Measurements from ENCODE around the gene LIPK.
A peak's percentile ranks its signal among the peaks of the same experiment; 100 is the strongest.
"Not testable (repeated sequence)": the region's sequence is repeated elsewhere in the genome, so short reads cannot be mapped to it uniquely, and the experiment has no call there.

The LIPK gene

DNA sequence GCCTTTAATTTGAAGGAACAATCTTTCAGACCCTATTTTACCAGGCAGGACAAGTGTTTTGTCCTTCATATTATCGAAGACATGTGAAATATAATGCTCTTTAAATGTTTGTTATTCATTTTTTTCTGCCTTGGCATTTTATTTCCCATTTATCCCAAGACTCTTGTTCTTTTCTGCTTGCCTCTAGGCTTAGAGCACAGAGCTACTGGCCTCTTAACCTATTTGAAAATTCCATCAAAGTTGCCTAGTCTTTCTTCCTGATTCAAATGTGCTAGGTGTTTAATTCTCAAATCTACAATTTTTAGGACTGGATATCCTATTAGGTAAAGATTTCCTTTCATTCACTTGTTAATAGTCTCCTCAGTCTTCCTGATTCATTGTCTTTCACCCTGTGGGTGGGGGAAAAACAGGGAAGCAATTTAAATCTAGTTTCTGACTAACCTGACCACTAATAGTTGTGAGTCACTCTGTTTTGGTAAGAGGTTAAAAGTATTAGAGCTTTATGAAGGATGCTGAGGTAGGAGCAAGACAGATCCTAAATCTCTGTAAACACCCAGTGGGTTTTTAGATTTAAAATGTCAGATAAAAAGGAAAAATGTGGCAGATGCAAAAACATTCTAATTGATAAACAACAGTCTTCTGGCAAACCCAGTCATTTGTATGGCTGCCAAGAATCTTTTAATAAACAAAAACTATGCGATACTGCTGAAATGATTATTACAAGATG lies 1.5 kb downstream of the LIPK start:
- TF ChIP-seq, protein P1, sequence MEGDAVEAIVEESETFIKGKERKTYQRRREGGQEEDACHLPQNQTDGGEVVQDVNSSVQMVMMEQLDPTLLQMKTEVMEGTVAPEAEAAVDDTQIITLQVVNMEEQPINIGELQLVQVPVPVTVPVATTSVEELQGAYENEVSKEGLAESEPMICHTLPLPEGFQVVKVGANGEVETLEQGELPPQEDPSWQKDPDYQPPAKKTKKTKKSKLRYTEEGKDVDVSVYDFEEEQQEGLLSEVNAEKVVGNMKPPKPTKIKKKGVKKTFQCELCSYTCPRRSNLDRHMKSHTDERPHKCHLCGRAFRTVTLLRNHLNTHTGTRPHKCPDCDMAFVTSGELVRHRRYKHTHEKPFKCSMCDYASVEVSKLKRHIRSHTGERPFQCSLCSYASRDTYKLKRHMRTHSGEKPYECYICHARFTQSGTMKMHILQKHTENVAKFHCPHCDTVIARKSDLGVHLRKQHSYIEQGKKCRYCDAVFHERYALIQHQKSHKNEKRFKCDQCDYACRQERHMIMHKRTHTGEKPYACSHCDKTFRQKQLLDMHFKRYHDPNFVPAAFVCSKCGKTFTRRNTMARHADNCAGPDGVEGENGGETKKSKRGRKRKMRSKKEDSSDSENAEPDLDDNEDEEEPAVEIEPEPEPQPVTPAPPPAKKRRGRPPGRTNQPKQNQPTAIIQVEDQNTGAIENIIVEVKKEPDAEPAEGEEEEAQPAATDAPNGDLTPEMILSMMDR (conservative IDR thresholded peaks at IDR 0.05; ENCODE audit: low read depth) = no peak
- ChIA-PET POLR2A (ENCODE audit: low non-redundant PET) (no interaction called here), CTCF (interaction anchor here (0.6 to 1.3 kb wide), 5 partner anchors 20 to 1364 kb away, joined by 3 to 4 read pairs (median 4); no protein-coding TSS in a partner anchor)
- DNase-seq (ENCODE audit: low spot score) = peak; percentile 81
- H3K27ac ChIP-seq = no peak overlapping the region

DNA sequence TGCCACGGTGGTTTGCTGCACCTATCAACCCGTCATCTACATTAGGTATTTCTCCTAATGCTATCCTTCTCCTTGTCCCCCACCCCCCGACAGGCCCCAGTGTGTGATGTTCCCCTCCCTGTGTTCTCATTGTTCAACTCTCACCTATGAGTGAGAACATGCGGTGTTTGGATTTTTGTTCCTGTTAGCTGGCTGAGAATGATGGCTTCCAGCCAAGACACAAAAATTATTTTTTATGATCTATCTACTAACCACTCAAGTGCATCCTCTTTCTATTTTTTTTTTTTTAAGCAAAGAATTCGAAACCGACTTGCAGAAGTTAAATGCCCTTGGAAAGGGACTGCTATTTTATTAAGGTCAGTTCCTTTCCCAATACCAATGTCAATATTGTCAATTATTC lies 3.3 kb downstream of the LIPK start:
- POLR2A ChIA-PET (ENCODE audit: low non-redundant PET); DNase-seq (ENCODE audit: low spot score); H3K27ac ChIP-seq: not testable (repeated sequence)
- CTCF ChIA-PET = interaction anchor here (0.7 kb wide), 1 partner anchor 426 kb away, joined by 3 read pairs; no protein-coding TSS in a partner anchor

DNA sequence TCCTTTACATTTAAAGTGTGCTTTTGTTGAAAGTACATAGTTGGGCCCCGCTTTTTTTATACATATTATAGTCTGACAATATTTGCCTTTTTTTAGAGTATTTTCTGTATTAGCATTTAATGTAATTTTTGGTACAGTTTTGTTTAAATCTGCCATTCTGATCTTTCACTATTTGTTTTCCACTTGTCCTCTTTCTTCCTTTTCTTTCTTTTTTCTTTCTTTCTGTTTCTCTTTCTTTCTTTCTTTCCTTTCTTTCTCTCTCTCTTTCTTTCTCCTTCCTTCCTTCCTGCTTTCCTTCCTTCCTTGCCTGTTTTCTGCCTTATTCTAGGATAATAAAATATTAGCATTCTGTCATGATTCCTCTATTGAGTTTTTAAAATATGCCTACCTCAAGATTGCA lies 9.5 kb downstream of the LIPK start:
- ChIA-PET POLR2A (ENCODE audit: low non-redundant PET) (no interaction called here), CTCF (no interaction called here)
- H3K27ac ChIP-seq = no peak overlapping the region
- TF ChIP-seq, protein P1 (conservative IDR thresholded peaks at IDR 0.05; ENCODE audit: low read depth) = no peak
- no peak for DNase-seq (ENCODE audit: low spot score)

DNA sequence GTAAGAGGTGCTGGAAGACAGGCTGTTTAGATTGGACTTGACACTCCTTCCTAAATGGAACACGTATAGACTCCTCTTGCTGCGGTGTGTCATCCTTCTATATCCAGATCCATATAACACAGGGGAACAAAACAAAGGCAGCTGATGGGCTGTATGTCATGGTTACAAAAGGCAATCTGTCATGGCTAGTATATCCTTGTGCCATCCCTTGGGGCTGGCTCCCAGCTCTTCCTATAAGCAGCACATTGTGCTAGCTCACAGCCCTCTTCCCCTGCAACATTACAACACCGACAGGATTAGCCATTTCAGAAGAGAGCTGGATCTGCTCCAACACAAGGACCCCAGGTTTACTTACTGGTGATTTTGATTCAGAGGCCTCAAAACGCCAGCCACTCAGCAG lies 15.3 kb downstream of the LIPK start:
- ChIA-PET CTCF (interaction anchor here (0.6 kb wide), 1 partner anchor 23 kb away, joined by 4 read pairs; no protein-coding TSS in a partner anchor), POLR2A (ENCODE audit: low non-redundant PET) (interaction anchor here (0.5 kb wide), 1 partner anchor 89 kb away, joined by 7 read pairs; no protein-coding TSS in a partner anchor)
- TF ChIP-seq, protein P1 (conservative IDR thresholded peaks at IDR 0.05; ENCODE audit: low read depth) = no peak

DNA sequence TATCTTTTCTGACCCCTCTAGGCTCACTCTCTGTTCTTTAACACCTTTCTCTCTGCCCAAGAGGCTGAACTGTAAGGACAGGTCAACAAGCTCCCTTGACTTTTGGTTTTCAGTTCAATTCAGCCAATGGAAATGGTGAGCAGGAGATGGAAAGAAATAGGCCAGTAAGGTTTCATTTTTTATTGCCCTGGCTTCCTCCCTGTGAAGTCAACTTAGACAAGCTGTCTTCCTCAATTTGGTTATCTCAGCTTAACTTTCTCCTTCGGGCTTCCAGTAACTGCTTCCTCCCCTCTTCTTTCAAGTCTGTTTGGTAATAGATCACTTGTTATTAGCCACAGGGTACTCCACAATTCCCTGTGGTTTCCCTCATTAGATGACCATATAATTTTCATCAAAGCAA lies 19.7 kb downstream of the LIPK start:
- no peak for DNase-seq (ENCODE audit: low spot score)
- no peak overlapping the region for H3K27ac ChIP-seq
- ChIA-PET CTCF (interaction anchor here (0.7 kb wide), 1 partner anchor 483 kb away, joined by 3 read pairs; no protein-coding TSS in a partner anchor), POLR2A (ENCODE audit: low non-redundant PET) (no interaction called here)
- TF ChIP-seq, protein P1 (conservative IDR thresholded peaks at IDR 0.05; ENCODE audit: low read depth) = no peak

More for the DNA sequence above, 15.3 kb downstream of the LIPK start:
- H3K27ac ChIP-seq = no peak overlapping the region
- DNase-seq (ENCODE audit: low spot score) = no peak

DNA sequence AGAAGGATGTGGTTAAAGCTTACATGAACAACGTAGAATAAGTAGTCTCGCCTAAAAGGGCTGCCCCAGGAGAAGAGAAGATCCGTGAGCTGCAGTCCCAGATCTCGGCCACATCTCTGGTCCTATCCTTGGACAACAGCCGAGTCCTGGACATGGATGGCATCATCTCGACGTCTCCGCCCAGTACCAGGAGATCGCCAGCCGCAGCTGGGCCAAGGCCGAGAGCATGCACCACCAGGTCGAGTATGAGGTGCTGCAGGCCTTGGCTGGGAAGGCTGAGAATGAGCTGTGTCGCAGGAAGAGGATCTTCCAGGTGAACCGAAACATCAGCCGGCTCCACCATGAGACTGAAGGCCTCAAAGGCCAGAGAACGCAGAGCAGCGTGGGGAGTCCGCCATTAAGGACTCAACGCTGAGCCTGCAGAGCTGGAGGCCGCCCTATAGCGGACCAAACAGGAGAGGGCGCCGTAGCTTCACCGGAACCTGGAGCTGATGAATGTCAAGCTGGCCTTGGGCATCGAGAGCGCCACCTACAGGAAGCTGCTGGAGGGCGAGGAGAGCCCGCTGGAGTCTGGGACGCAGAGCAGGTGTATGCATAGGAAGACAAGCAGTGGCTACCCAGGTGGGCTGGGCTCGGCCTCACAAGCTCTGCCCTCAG lies 22.2 kb downstream of the LIPK start:
- ChIA-PET POLR2A (ENCODE audit: low non-redundant PET) (no interaction called here), CTCF (interaction anchor here (0.7 to 1.4 kb wide), 4 partner anchors 12 to 60 kb away, joined by 3 to 4 read pairs (median 3); no protein-coding TSS in a partner anchor)
- no peak for DNase-seq (ENCODE audit: low spot score)
- H3K27ac ChIP-seq = no peak overlapping the region
- TF ChIP-seq, protein P1 (conservative IDR thresholded peaks at IDR 0.05; ENCODE audit: low read depth) = no peak

DNA sequence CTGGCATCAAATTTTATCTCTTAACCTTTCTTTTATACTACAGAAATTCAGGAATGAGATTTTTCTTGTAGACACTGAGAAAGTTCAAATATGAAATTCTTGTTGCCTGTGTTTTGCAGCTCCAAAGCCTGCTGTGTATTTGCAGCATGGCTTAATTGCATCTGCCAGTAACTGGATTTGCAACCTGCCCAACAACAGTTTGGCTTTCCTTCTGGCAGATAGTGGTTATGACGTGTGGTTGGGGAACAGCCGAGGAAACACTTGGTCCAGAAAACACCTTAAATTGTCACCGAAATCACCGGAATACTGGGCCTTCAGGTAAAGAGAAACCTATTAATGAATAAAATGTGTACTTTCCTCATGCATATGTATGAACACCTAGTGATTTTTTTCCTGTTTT lies 24.8 kb downstream of the LIPK start:
- CTCF ChIA-PET = no interaction called here
- TF ChIP-seq, protein P1 (conservative IDR thresholded peaks at IDR 0.05; ENCODE audit: low read depth) = no peak
- H3K27ac ChIP-seq = no peak overlapping the region
- no peak for DNase-seq (ENCODE audit: low spot score)
- POLR2A ChIA-PET (ENCODE audit: low non-redundant PET) = no interaction called here
